OCI-LY7 (cell line): ENCODE data around the gene DLGAP5. TPM values are rescaled to one million over a fixed set of nuclear protein-coding genes. Genes with fewer than 3 reads are reported as not detected.

Source experiments
- BruUV-seq: library from RNA; stranded (reverse); fragments of 400-500 nt; replicated peaks from 2 replicates; lab custom pipeline; 2021; lab: Mats Ljungman, UMichigan
- CTCF ChIA-PET: fragments of 300-600 bp; sonication (Branson Sonifier 250); formaldehyde crosslinking; loops from one replicate; lab custom pipeline; 2022; ENCODE audit warnings: antibody characterized with exemption; ENCODE audit not compliant: unreplicated experiment; lab: Charles Lee
- POLR2A ChIA-PET: fragments of 300-600 bp; sonication (Branson Sonifier 250); formaldehyde crosslinking; loops from one replicate; lab custom pipeline; 2022; ENCODE audit warnings: antibody characterized with exemption; lab: Charles Lee
- DNase-seq: peaks from one replicate; pipeline ENCODE4 v3.0.0-alpha.2; 2015; ENCODE audit warnings: low spot score
- H2AFZ ChIP-seq: fragments of 200-600 bp; sonication (generic), shearing (Covaris generic); 2 replicates; pipeline ENCODE4 v1.6.1; 2014; ENCODE audit warnings: mild to moderate bottlenecking, antibody characterized with exemption, low read length, moderate library complexity
- H3K27ac ChIP-seq: fragments of 200-600 bp; sonication (generic); 2 replicates; pipeline ENCODE4 v1.5.1; 2014; ENCODE audit warnings: mixed run types, low read depth, mild to moderate bottlenecking, moderate library complexity, low read length, inconsistent platforms; ENCODE audit not compliant: poor library complexity, severe bottlenecking
- H3K36me3 ChIP-seq: fragments of 200-600 bp; sonication (generic); 2 replicates; pipeline ENCODE4 v1.6.1; 2014; ENCODE audit warnings: mild to moderate bottlenecking, antibody characterized with exemption, low read length, moderate library complexity, mixed read lengths; ENCODE audit not compliant: insufficient read depth
- H3K4me1 ChIP-seq: fragments of 200-600 bp; sonication (generic); 2 replicates; pipeline ENCODE4 v1.5.1; 2014; ENCODE audit warnings: mild to moderate bottlenecking, low read length; ENCODE audit not compliant: insufficient read depth, poor library complexity, severe bottlenecking
- H3K4me2 ChIP-seq: fragments of 200-600 bp; sonication (generic); 2 replicates; pipeline ENCODE4 v1.6.1; 2014; ENCODE audit warnings: mild to moderate bottlenecking, low read length
- H3K4me3 ChIP-seq: fragments of 200-600 bp; sonication (generic); 2 replicates; pipeline ENCODE4 v1.5.1; 2014; ENCODE audit warnings: mild to moderate bottlenecking, low read depth, low read length; ENCODE audit not compliant: poor library complexity, severe bottlenecking
- H3K79me2 ChIP-seq: fragments of 200-600 bp; sonication (generic); 2 replicates; pipeline ENCODE4 v1.6.1; 2016; ENCODE audit warnings: low read depth, mild to moderate bottlenecking, low read length, moderate library complexity, mixed read lengths; ENCODE audit not compliant: insufficient read depth
- H3K9me2 ChIP-seq: fragments of 200-600 bp; sonication (generic); 2 replicates; pipeline ENCODE4 v1.6.1; 2016; ENCODE audit warnings: mild to moderate bottlenecking, low read length, mixed read lengths; ENCODE audit not compliant: insufficient read depth
- H3K9me3 ChIP-seq: fragments of 200-600 bp; sonication (generic); 2 replicates; pipeline ENCODE4 v1.6.1; 2014; ENCODE audit warnings: mild to moderate bottlenecking, mixed run types, low read length, mixed read lengths
- H4K20me1 ChIP-seq: fragments of 200-600 bp; sonication (generic); 2 replicates; pipeline ENCODE4 v1.6.1; 2014; ENCODE audit warnings: mild to moderate bottlenecking, antibody characterized with exemption, low read length, moderate library complexity, mixed read lengths; ENCODE audit not compliant: insufficient read depth
- EZH2phosphoT487 ChIP-seq: fragments of 200-600 bp; sonication (generic); IDR thresholded peaks from 2 replicates; pipeline ENCODE4 v1.6.1; 2018; ENCODE audit warnings: low read depth, borderline replicate concordance, mild to moderate bottlenecking, mixed run types, antibody characterized with exemption, low read length, moderate library complexity, mixed read lengths
- intact Hi-C: fragments of 100-400 bp; cut with micrococcal nuclease; formaldehyde crosslinking; loops from one replicate; pipeline ENCODE4 v1.10.0; 2022; ENCODE audit not compliant: unreplicated experiment
- total RNA-seq, 2 experiments: library from RNA; depleted of rRNA in 1 of 2; stranded (reverse); fragments of >200 nt in 1 of 2; shearing (Covaris generic) in 1 of 2; gene quantifications; 2 replicates each; pipeline ENCODE4 v1.2.3, GENCODE V29; 2014 to 2022
- TF ChIP-seq, protein P1 (sequence below): fragments of 200-600 bp; sonication (generic); conservative IDR thresholded peaks from 2 replicates; pipeline ENCODE4 v1.5.1; 2014; ENCODE audit warnings: mild to moderate bottlenecking, antibody characterized with exemption, low read length, moderate library complexity, mixed read lengths

DLGAP5 gene
- total RNA-seq, 2 experiments from 2014 or later = 57.6 to 92.2 TPM

DNA sequence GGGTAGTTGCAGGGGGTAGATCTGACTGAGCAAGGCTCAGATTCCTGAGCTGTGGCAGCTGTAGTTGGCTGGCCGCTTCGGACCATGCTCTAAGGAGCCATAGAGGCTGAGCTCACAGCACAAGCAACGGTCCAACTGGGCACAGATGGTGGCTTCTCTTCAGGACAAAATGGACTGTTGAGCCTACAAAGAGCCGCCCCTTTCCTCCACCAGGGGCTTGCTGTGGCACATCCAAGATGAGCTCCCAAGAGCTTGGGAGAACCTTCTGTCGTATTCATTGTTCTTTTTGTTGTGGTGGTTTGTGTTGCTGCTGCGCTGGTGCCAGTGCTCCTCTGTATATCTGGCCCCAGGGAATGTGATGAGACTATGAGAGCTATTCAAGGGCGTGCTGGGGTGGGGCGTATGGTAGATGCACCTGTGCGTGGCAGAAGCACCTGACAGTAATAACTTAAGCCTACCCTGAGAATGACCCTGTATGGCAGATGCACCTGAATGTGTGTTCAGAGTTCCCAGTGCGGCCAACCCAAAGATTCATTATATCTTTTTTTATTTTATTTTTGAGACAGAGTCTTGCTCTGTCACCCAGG lies 80.2 kb downstream of the DLGAP5 start:
- H3K79me2 ChIP-seq = no peaks in the 10 kb centered on the region
- no peak for DNase-seq
- no peak overlapping the region for H3K4me2 ChIP-seq
- H4K20me1 ChIP-seq = no peaks in the 10 kb centered on the region
- no peak overlapping the region for H3K27ac ChIP-seq
- H3K9me3 ChIP-seq = no peaks in the 10 kb centered on the region
- H2AFZ ChIP-seq = no peak overlapping the region
- no peaks in the 10 kb centered on the region for H3K9me2 ChIP-seq
- no peak overlapping the region for H3K4me3 ChIP-seq
- CTCF ChIA-PET = interaction anchor here (0.7 kb wide), 1 partner anchor 8 kb away, joined by 5 read pairs; no protein-coding TSS in a partner anchor
- no peaks in the 10 kb centered on the region for H3K36me3 ChIP-seq
- POLR2A ChIA-PET = interaction anchor here (0.6 kb wide), 1 partner anchor 46 kb away, joined by 3 read pairs; no protein-coding TSS in a partner anchor
- TF ChIP-seq, protein P1, sequence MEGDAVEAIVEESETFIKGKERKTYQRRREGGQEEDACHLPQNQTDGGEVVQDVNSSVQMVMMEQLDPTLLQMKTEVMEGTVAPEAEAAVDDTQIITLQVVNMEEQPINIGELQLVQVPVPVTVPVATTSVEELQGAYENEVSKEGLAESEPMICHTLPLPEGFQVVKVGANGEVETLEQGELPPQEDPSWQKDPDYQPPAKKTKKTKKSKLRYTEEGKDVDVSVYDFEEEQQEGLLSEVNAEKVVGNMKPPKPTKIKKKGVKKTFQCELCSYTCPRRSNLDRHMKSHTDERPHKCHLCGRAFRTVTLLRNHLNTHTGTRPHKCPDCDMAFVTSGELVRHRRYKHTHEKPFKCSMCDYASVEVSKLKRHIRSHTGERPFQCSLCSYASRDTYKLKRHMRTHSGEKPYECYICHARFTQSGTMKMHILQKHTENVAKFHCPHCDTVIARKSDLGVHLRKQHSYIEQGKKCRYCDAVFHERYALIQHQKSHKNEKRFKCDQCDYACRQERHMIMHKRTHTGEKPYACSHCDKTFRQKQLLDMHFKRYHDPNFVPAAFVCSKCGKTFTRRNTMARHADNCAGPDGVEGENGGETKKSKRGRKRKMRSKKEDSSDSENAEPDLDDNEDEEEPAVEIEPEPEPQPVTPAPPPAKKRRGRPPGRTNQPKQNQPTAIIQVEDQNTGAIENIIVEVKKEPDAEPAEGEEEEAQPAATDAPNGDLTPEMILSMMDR = no peak
- no TSS peak for BruUV-seq
- intact Hi-C loops = no loop called here
- peaks cover 12% of the 10 kb centered on the region for H3K4me1 ChIP-seq

DNA sequence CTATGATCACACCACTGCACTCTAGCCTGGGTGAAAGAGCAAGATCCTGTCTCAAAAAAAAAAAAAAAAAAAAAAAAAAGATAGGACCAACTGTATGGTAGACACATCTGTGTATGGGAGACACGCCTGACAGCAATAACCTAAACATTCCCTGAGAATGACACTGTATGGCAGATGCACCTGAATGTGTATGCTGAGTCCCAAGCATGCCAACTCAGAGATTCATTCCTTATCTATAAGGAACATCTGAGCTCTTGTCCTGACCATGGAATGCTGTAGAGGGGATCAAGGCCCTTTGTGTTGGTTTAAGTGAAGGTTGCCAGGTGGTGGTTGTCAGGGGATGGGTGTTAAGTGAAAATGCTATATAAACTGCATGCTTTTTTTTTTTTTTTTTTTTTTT lies 81.5 kb downstream of the DLGAP5 start:
- H3K27ac ChIP-seq = no peak overlapping the region
- H3K79me2 ChIP-seq = no peaks in the 10 kb centered on the region
- H3K9me2 ChIP-seq = no peaks in the 10 kb centered on the region
- no peaks in the 10 kb centered on the region for H4K20me1 ChIP-seq
- H3K4me3 ChIP-seq = no peak overlapping the region
- no peaks in the 10 kb centered on the region for H3K36me3 ChIP-seq
- POLR2A ChIA-PET = no interaction called here
- no peak overlapping the region for H3K4me2 ChIP-seq
- no peak overlapping the region for H2AFZ ChIP-seq
- DNase-seq = no peak
- BruUV-seq = no TSS peak
- no peak for TF ChIP-seq EZH2phosphoT487
- TF ChIP-seq, protein P1 = no peak
- no peaks in the 10 kb centered on the region for H3K9me3 ChIP-seq
- CTCF ChIA-PET = no interaction called here
- H3K4me1 ChIP-seq = peaks cover 12% of the 10 kb centered on the region
- intact Hi-C loops = loop anchor here (10.0 kb wide), 1 partner anchor 475 kb away; the partner anchor contains the start of gene KTN1
